Measurements from ENCODE around the gene ZNF688.
A peak's percentile ranks its signal among the peaks of the same experiment; 100 is the strongest.

Gene ZNF688

DNA sequence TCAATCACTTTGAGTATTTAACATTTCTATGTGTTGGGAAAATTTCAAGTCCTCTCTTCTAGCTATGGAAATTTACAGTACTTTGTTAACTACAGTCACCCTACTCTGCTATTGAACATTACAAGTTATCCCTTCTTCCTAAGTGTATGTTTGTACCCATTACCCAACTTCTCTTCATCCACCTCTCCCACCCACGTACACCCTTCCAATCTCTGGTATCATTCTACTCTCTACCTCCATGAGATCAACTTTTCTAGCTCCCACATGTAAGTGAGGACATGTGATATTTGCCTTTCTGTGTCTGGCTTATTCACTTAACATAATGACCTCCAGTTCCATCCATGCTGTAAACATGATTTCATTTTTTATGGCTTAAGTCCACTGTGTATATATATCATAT, 3.2 kb upstream of the ZNF688 start:
- ChIA-PET CTCF (interaction anchor here (0.9 to 1.4 kb wide), 2 partner anchors 13 to 39 kb away, joined by 3 to 4 read pairs; no protein-coding TSS in a partner anchor), POLR2A (no interaction called here)
- no peak for TF ChIP-seq CTCF (IDR thresholded peaks at IDR 0.05; ENCODE audit: insufficient read depth, low read length, missing control alignments)
- H3K4me3 ChIP-seq (ENCODE audit: low read depth, low read length), result no peak overlapping the region
- DNase-seq (ENCODE audit: low read depth, low spot score), result no peak

DNA sequence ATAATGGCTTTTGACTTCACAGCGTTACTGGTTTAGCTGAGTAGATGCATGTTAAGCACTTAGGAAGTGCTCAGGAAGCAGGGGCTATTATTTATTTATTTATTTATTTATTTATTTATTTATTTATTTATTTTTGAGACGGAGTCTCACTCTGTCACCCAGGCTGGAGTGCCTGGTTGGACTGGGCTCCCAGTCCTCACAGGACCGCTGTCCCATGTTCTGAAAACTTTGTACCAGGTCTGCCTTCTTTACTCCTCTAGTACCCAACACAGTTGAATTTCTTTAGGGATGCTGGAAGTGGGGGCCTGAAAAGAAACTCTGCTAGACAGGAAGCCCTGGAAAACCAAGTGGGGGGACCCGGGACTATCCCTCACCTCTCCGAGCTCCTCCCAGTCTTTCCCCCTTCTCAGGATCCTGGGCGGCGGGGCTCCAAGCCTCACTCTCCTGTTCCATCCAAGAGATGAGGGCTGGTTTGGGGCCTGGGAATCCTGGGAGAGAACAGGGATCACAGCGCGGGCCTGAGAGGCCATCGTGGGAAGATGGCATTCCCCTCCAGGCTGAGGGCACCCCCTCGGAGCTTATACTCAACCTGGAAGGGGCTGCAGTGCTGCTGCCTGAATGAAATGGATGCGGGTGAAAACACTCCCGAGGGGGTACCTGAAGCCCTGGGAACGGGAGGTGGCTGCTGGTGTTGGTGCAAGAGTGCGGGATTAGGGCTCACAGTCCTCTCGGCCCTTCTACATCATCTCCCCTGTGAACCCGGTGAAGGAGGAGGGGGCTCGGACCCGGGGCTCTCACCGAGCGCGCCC, 674 bp downstream of the ZNF688 start:
- CTCF ChIA-PET, result interaction anchor here (0.8 to 2.4 kb wide), 6 partner anchors 12 to 121 kb away, joined by 3 to 8 read pairs (median 5); partner anchors contain the start of genes PRR14 and ZNF764
- TF ChIP-seq CTCF (IDR thresholded peaks at IDR 0.05; ENCODE audit: insufficient read depth, low read length, missing control alignments), result no peak
- no peak for DNase-seq (ENCODE audit: low read depth, low spot score)
- H3K4me3 ChIP-seq (ENCODE audit: low read depth, low read length), result peak overlapping the region; percentile 68
- POLR2A ChIA-PET, result interaction anchor here (1.7 to 2.4 kb wide), 3 partner anchors 13 to 36 kb away, joined by 4 to 23 read pairs (median 6); partner anchors contain the start of genes ZNF747, ZNF764 and ZNF785

- no peak for DNase-seq (ENCODE audit: low read depth, low spot score)
- ChIA-PET POLR2A (interaction anchor here (2.4 kb wide), 1 partner anchor 12 kb away, joined by 23 read pairs; the partner anchor contains the start of gene ZNF764), CTCF (interaction anchor here (0.9 to 2.4 kb wide), 2 partner anchors 12 to 81 kb away, joined by 3 to 7 read pairs; partner anchors contain the start of genes PRR14 and ZNF764)
- TF ChIP-seq CTCF (IDR thresholded peaks at IDR 0.05; ENCODE audit: insufficient read depth, low read length, missing control alignments), result no peak
- no peak overlapping the region for H3K4me3 ChIP-seq (ENCODE audit: low read depth, low read length)
Measured at GRCh38 chr16:30569746-30570635, 1.5 kb downstream of the ZNF688 start.

- POLR2A ChIA-PET, result no interaction called here
- DNase-seq (ENCODE audit: low read depth, low spot score), result no peak
- H3K4me3 ChIP-seq (ENCODE audit: low read depth, low read length), result no peak overlapping the region
- TF ChIP-seq CTCF (IDR thresholded peaks at IDR 0.05; ENCODE audit: insufficient read depth, low read length, missing control alignments), result no peak
- CTCF ChIA-PET, result interaction anchor here (0.8 kb wide), 1 partner anchor 11 kb away, joined by 4 read pairs; the partner anchor contains the start of gene ZNF764
Measured at GRCh38 chr16:30569281-30569680, 2.2 kb downstream of the ZNF688 start.

DNA sequence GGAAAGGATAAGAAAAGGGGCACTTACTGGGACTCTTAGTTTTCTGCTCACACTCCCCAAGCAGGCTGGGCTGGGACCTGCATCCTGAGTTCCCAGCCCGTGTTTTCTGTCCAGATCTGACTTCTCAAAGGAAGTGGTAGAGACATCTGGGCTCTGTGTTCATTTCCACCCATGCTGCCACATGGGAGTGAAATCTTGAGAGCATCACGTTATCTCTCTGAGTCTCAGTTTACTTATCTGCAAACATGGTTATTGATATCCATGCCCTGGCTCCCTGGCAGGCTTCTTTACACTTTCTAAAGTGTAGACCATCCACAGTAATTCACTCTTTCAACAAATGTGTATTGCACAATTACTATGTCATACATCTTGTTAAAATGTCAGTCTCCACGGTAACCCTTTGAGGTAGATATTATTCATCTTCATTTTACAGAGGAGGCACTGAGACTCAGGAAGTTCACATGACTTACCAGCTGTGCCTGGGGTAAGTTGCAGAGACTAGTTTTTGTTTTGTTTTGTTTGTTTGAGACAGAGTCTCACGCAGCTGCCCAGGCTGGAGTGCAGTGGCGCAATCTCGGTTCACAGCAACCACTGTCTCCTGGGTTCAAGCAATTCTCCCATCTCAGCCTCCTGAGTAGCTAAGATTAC, 3.4 kb downstream of the ZNF688 start:
- DNase-seq (ENCODE audit: low read depth, low spot score), result peak; percentile 19
- ChIA-PET CTCF (interaction anchor here (0.8 to 1.1 kb wide), 2 partner anchors 10 to 138 kb away, joined by 4 to 5 read pairs; partner anchors contain the start of genes DCTPP1 and ZNF764), POLR2A (interaction anchor here (0.6 kb wide), 1 partner anchor 42 kb away, joined by 3 read pairs; no protein-coding TSS in a partner anchor)
- no peak overlapping the region for H3K4me3 ChIP-seq (ENCODE audit: low read depth, low read length)
- no peak for TF ChIP-seq CTCF (IDR thresholded peaks at IDR 0.05; ENCODE audit: insufficient read depth, low read length, missing control alignments)

Measured in AG04449 (cell line).